SK-N-SH treated with all-trans-retinoic acid at 6 μM for 48 hours (cell line): Measurements from ENCODE around the gene CFAP221.

Experiments used
- ATAC-seq: fragments of 200-7000 bp; cut with Tn5 transposase; 3 replicates; pipeline ENCODE4 v1.9.1; 2020; ENCODE audit warnings: mild to moderate bottlenecking, moderate library complexity
- ARNTL ChIP-seq: fragments of 450-650 bp; formaldehyde crosslinking; IDR thresholded peaks from 2 replicates; pipeline ENCODE4 v1.5.0; 2020; ENCODE audit warnings: low read depth, mild to moderate bottlenecking, moderate library complexity, borderline replicate concordance
- BACH2 ChIP-seq: fragments of 250-450 bp; sonication (Bioruptor Pico); IDR thresholded peaks from 2 replicates; pipeline ENCODE4 v1.9.0; 2021; ENCODE audit warnings: mild to moderate bottlenecking, borderline replicate concordance
- CSDC2 ChIP-seq: fragments of 250-450 bp; sonication (Bioruptor Pico); IDR thresholded peaks from 2 replicates; pipeline ENCODE4 v1.5.0; 2020; ENCODE audit warnings: mild to moderate bottlenecking, moderate library complexity
- ESRRG ChIP-seq: fragments of 250-450 bp; sonication (Bioruptor Pico); IDR thresholded peaks from 2 replicates; pipeline ENCODE4 v1.6.1; 2021; ENCODE audit warnings: mild to moderate bottlenecking
- GLIS3 ChIP-seq: fragments of 250-450 bp; sonication (Bioruptor Pico); IDR thresholded peaks from 2 replicates; pipeline ENCODE4 v1.5.0; 2020; ENCODE audit warnings: mild to moderate bottlenecking, moderate library complexity
- ISL1 ChIP-seq: fragments of 250-450 bp; sonication (Bioruptor Pico); IDR thresholded peaks from 2 replicates; pipeline ENCODE4 v2.1.2; 2022; ENCODE audit warnings: mild to moderate bottlenecking, moderate library complexity
- OSR1 ChIP-seq: fragments of 250-450 bp; sonication (Bioruptor Pico); IDR thresholded peaks from 2 replicates; pipeline ENCODE4 v1.8.0; 2022; ENCODE audit warnings: moderate library complexity, mild to moderate bottlenecking, inconsistent platforms
- PPARA ChIP-seq: fragments of 250-450 bp; sonication (Bioruptor Pico); IDR thresholded peaks from 2 replicates; pipeline ENCODE4 v1.5.0; 2020; ENCODE audit warnings: mild to moderate bottlenecking, borderline replicate concordance
- RARB ChIP-seq: fragments of 250-450 bp; sonication (Bioruptor Pico); IDR thresholded peaks from 2 replicates; pipeline ENCODE4 v1.8.0; 2021; ENCODE audit warnings: mild to moderate bottlenecking, moderate library complexity
- SNAI2 ChIP-seq: fragments of 250-450 bp; sonication (Bioruptor Pico); IDR thresholded peaks from 2 replicates; pipeline ENCODE4 v1.5.0; 2020; ENCODE audit warnings: mild to moderate bottlenecking, moderate library complexity
- TCF4 ChIP-seq: fragments of 250-450 bp; sonication (Bioruptor Pico); IDR thresholded peaks from 2 replicates; pipeline ENCODE4 v1.8.0; 2021; ENCODE audit warnings: mild to moderate bottlenecking, moderate library complexity, borderline replicate concordance
- TOX ChIP-seq: fragments of 250-450 bp; sonication (Bioruptor Pico); IDR thresholded peaks from 2 replicates; pipeline ENCODE4 v1.8.0; 2021; ENCODE audit warnings: mild to moderate bottlenecking, moderate library complexity, borderline replicate concordance
- ZC3H10 ChIP-seq: fragments of 250-450 bp; sonication (Bioruptor Pico); IDR thresholded peaks from 2 replicates; pipeline ENCODE4 v1.5.1; 2021; ENCODE audit warnings: mild to moderate bottlenecking, moderate library complexity
- ZFP3 ChIP-seq: fragments of 250-450 bp; sonication (Bioruptor Pico); IDR thresholded peaks from 2 replicates; pipeline ENCODE4 v1.5.0; 2020; ENCODE audit warnings: mild to moderate bottlenecking, moderate library complexity
- ZNF565 ChIP-seq: fragments of 450-650 bp; formaldehyde crosslinking; conservative IDR thresholded peaks from 2 replicates; pipeline ENCODE4 v1.5.0; 2020; ENCODE audit warnings: low read depth, mild to moderate bottlenecking, moderate library complexity
- ZNF70 ChIP-seq: fragments of 450-650 bp; formaldehyde crosslinking; IDR thresholded peaks from 2 replicates; pipeline ENCODE4 v1.5.0; 2020; ENCODE audit warnings: mild to moderate bottlenecking, moderate library complexity
- ZNF8 ChIP-seq: fragments of 450-650 bp; formaldehyde crosslinking; IDR thresholded peaks from 2 replicates; pipeline ENCODE4 v1.5.0; 2020; ENCODE audit warnings: mild to moderate bottlenecking, moderate library complexity
- TF ChIP-seq, protein P1 (sequence below): fragments of 250-450 bp; sonication (Bioruptor Pico); IDR thresholded peaks from 2 replicates; pipeline ENCODE4 v1.8.0; 2021; ENCODE audit warnings: low read depth, mild to moderate bottlenecking, moderate library complexity, borderline replicate concordance
- TF ChIP-seq, protein P2 (sequence below): fragments of 250-450 bp; sonication (Bioruptor Pico); IDR thresholded peaks from 2 replicates; pipeline ENCODE4 v1.8.0; 2020; ENCODE audit warnings: mild to moderate bottlenecking, moderate library complexity, borderline replicate concordance
- TF ChIP-seq, protein P3 (sequence below): fragments of 250-450 bp; sonication (Bioruptor Pico); IDR thresholded peaks from 2 replicates; pipeline ENCODE4 v1.5.1; 2020; ENCODE audit warnings: low read depth, mild to moderate bottlenecking, moderate library complexity

Gene CFAP221

DNA sequence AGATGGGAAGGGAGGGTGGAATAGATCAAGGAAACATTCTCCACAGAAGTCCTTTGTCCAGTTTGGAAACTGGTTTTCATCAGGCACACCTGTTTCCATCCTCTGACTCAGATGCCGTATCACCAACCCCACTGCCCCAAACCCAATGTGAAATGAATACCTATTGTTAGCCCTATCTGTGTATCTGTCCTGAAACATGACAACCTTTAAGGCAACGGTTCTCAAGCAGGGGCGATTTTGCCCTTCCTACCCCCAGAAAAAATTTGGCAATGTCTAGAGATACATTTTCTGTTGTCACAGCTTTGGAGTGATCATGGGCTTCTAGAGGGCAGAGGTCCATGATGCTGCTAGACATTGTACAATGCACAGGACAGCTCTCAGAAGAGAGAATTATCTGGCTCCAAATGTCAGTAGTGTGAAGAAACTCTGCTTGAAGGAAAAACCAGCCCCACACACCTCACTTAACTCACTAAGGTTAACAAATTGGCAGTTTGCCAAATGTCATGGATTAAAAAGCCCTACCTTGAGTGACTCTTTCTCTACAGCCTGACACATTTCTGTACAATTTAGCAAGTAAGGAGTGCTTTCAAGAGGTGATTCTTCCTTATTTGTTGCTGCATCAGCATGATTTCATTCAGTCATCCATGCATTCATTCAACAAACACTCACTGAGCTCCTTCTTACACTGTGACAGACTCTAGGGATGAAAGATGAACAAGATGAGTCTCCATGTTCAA lies 23.4 kb upstream of the CFAP221 start:
- TF ChIP-seq ARNTL (CRISPR knock-in tag) = no peak
- TF ChIP-seq, protein P1, sequence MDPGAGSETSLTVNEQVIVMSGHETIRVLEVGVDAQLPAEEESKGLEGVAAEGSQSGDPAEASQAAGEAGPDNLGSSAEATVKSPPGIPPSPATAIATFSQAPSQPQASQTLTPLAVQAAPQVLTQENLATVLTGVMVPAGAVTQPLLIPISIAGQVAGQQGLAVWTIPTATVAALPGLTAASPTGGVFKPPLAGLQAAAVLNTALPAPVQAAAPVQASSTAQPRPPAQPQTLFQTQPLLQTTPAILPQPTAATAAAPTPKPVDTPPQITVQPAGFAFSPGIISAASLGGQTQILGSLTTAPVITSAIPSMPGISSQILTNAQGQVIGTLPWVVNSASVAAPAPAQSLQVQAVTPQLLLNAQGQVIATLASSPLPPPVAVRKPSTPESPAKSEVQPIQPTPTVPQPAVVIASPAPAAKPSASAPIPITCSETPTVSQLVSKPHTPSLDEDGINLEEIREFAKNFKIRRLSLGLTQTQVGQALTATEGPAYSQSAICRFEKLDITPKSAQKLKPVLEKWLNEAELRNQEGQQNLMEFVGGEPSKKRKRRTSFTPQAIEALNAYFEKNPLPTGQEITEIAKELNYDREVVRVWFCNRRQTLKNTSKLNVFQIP (CRISPR knock-in tag) = no peak
- no peak for TF ChIP-seq ZC3H10 (CRISPR knock-in tag)
- TF ChIP-seq SNAI2 = no peak
- no peak for TF ChIP-seq ISL1 (CRISPR knock-in tag)
- no peak for TF ChIP-seq TCF4 (CRISPR knock-in tag)
- TF ChIP-seq, protein P2, sequence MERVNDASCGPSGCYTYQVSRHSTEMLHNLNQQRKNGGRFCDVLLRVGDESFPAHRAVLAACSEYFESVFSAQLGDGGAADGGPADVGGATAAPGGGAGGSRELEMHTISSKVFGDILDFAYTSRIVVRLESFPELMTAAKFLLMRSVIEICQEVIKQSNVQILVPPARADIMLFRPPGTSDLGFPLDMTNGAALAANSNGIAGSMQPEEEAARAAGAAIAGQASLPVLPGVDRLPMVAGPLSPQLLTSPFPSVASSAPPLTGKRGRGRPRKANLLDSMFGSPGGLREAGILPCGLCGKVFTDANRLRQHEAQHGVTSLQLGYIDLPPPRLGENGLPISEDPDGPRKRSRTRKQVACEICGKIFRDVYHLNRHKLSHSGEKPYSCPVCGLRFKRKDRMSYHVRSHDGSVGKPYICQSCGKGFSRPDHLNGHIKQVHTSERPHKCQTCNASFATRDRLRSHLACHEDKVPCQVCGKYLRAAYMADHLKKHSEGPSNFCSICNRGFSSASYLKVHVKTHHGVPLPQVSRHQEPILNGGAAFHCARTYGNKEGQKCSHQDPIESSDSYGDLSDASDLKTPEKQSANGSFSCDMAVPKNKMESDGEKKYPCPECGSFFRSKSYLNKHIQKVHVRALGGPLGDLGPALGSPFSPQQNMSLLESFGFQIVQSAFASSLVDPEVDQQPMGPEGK (CRISPR knock-in tag) = no peak
- TF ChIP-seq OSR1 (CRISPR knock-in tag) = no peak
- TF ChIP-seq GLIS3 (CRISPR knock-in tag) = no peak
- no peak for TF ChIP-seq ZFP3 (CRISPR knock-in tag)
- no peak for TF ChIP-seq RARB (CRISPR knock-in tag)
- TF ChIP-seq BACH2 = no peak
- TF ChIP-seq ESRRG = no peak
- no peak for TF ChIP-seq CSDC2 (CRISPR knock-in tag)
- ATAC-seq = no peak

DNA sequence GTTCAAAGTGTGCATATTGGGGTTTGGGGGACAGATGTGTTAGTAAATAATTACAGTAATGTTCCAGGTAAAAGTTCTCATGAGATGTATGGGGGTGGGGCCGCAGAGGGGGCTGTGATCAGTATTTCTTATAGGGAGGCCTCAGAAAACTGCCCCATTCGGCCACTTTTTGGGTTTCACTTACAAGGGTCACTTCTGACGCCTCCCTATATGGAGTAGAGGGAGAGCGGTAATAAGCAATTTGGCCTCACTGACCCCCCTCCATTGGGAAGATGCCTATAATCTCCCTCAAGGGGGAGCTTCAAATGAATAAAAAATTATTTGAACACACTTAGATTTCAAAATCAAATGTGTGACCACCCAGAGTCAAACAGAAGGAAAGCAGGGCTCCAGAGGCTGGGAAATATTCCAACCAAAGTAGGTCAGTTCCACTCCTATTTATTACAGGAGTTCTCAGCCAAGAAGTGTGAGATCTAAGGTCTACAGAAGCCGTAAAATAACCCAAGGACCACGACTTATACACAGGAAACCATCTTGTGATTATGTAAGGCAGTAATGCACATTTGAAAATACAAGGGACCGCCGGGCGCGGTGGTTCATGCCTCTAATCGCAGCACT lies 22.7 kb upstream of the CFAP221 start:
- TF ChIP-seq ZFP3 (CRISPR knock-in tag) = no peak
- TF ChIP-seq, protein P3, sequence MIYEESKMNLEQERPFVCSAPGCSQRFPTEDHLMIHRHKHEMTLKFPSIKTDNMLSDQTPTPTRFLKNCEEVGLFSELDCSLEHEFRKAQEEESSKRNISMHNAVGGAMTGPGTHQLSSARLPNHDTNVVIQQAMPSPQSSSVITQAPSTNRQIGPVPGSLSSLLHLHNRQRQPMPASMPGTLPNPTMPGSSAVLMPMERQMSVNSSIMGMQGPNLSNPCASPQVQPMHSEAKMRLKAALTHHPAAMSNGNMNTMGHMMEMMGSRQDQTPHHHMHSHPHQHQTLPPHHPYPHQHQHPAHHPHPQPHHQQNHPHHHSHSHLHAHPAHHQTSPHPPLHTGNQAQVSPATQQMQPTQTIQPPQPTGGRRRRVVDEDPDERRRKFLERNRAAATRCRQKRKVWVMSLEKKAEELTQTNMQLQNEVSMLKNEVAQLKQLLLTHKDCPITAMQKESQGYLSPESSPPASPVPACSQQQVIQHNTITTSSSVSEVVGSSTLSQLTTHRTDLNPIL (CRISPR knock-in tag) = no peak
- no peak for TF ChIP-seq CSDC2 (CRISPR knock-in tag)
- ATAC-seq = no peak

DNA sequence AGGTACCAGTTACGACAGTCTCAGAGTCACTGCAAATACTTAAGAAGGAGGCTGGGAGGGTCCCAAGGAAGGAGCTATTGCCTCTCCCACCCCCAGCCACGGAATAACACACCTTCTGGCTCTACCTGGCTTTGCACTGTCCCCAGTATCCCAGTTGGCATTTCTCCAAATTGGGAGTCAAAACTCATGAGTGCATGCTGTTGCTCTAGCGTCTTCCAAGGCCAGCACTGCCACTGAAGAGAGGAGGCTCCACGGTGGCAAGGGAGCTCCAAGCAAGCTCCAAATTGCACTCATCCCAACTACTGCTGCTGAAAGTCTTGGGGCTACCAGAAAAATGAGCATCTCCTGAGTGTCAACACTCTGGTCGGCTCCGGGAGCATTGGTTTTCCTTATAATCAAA lies 21.6 kb upstream of the CFAP221 start:
- no peak for ATAC-seq
- no peak for TF ChIP-seq PPARA (CRISPR knock-in tag)
- TF ChIP-seq OSR1 (CRISPR knock-in tag) = no peak
- TF ChIP-seq, protein P3 (CRISPR knock-in tag) = no peak
- no peak for TF ChIP-seq ZNF8 (CRISPR knock-in tag)
- TF ChIP-seq BACH2 = no peak
- TF ChIP-seq ZC3H10 (CRISPR knock-in tag) = no peak
- no peak for TF ChIP-seq TOX
- no peak for TF ChIP-seq SNAI2

DNA sequence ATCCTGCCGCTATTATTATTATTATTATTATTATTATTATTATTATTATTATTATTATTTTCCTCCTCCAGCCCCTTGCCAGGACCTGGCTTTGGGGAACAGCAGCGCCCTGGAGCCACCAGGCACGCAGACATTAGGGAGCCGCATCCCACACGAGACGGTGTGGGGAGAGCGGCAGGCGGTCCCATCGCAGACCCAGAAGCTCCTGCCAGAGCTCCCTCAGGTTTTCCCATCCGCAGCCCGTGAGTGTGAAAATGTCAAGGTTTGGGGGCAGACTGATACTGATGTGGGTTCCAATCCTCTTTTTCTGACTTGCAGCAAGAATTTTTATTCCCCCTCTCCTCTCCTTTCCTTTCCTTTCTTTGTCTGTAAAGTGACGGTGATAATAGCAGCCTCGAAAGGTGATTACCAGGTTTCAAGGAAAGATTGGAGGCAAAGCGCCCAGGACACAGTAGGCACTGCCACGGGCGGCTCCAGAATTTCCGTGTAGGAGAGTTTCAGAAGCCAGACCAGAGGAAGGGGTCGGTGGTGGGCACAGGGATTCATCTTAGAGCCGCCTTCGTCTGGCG lies 20.8 kb upstream of the CFAP221 start:
- no peak for ATAC-seq
- TF ChIP-seq TCF4 (CRISPR knock-in tag) (no peak), TOX (no peak), ESRRG (no peak), ARNTL (CRISPR knock-in tag) (no peak), ZNF8 (CRISPR knock-in tag) (no peak), ZNF565 (no peak), CSDC2 (CRISPR knock-in tag) (no peak), ZNF70 (CRISPR knock-in tag) (no peak), ZC3H10 (CRISPR knock-in tag) (no peak), ISL1 (CRISPR knock-in tag) (no peak), BACH2 (no peak)
- TF ChIP-seq, protein P2 (CRISPR knock-in tag) = no peak
- TF ChIP-seq, protein P3 (CRISPR knock-in tag) = no peak
- TF ChIP-seq, protein P1 (CRISPR knock-in tag) = no peak
